Coronary artery (tissue), 2 donors: ENCODE results near the gene SLC17A4.

Source experiments
- DNase-seq: peaks from one replicate; pipeline ENCODE4 v3.0.0-alpha.2; 2017; ENCODE audit warnings: low spot score
- H3K27ac ChIP-seq, 2 donors: fragments of 200-600 bp; sonication (generic); one replicate each; pipeline ENCODE4 v1.5.1; 2016 to 2019
- H3K4me3 ChIP-seq: fragments of 200-600 bp; sonication (generic); 2 replicates; pipeline ENCODE4 v1.5.1; 2016; ENCODE audit warnings: mild to moderate bottlenecking, moderate library complexity
- CTCF ChIP-seq: fragments of 200-600 bp; sonication (generic); IDR thresholded peaks from one replicate; pipeline ENCODE4 v1.5.1; 2019; ENCODE audit warnings: antibody characterized with exemption

Gene SLC17A4

GRCh38 chr6:25804804-25805203 is 50.3 kb downstream of the SLC17A4 start:
- TF ChIP-seq CTCF: no peak

GRCh38 chr6:25815194-25815593 is 60.7 kb downstream of the SLC17A4 start:
- H3K27ac ChIP-seq: no peak overlapping the region
- TF ChIP-seq CTCF: no peak

More at GRCh38 chr6:25804804-25805203, 50.3 kb downstream of the SLC17A4 start:
- no peak overlapping the region for H3K27ac ChIP-seq
- no peak for DNase-seq
- H3K4me3 ChIP-seq: no peak overlapping the region

GRCh38 chr6:25816252-25816651 is 61.7 kb downstream of the SLC17A4 start:
- no peak overlapping the region for H3K4me3 ChIP-seq
- H3K27ac ChIP-seq: no peak overlapping the region
- TF ChIP-seq CTCF: no peak
- no peak for DNase-seq

More at GRCh38 chr6:25815194-25815593, 60.7 kb downstream of the SLC17A4 start:
- no peak overlapping the region for H3K4me3 ChIP-seq
- DNase-seq: no peak

GRCh38 chr6:25821341-25821740 is 66.8 kb downstream of the SLC17A4 start:
- no peak overlapping the region for H3K4me3 ChIP-seq
- no peak for TF ChIP-seq CTCF

GRCh38 chr6:25829375-25829774 is 74.8 kb downstream of the SLC17A4 start:
- no peak for TF ChIP-seq CTCF

More at GRCh38 chr6:25821341-25821740, 66.8 kb downstream of the SLC17A4 start:
- DNase-seq: no peak
- no peak overlapping the region for H3K27ac ChIP-seq

GRCh38 chr6:25830458-25830857 is 75.9 kb downstream of the SLC17A4 start:
- no peak for DNase-seq
- Histone ChIP-seq H3K27ac (no peak overlapping the region), H3K4me3 (no peak overlapping the region)
- TF ChIP-seq CTCF: no peak

More at GRCh38 chr6:25829375-25829774, 74.8 kb downstream of the SLC17A4 start:
- DNase-seq: no peak
- Histone ChIP-seq H3K27ac (no peak overlapping the region), H3K4me3 (no peak overlapping the region)
